HG03196 (cell line): ENCODE data around the gene SOX9.

Source experiments
- ATAC-seq: cut with Tn5 transposase; IDR thresholded peaks from one replicate; pipeline ENCODE4 v1.9.1; 2021; ENCODE audit not compliant: unreplicated experiment

The SOX9 gene

DNA sequence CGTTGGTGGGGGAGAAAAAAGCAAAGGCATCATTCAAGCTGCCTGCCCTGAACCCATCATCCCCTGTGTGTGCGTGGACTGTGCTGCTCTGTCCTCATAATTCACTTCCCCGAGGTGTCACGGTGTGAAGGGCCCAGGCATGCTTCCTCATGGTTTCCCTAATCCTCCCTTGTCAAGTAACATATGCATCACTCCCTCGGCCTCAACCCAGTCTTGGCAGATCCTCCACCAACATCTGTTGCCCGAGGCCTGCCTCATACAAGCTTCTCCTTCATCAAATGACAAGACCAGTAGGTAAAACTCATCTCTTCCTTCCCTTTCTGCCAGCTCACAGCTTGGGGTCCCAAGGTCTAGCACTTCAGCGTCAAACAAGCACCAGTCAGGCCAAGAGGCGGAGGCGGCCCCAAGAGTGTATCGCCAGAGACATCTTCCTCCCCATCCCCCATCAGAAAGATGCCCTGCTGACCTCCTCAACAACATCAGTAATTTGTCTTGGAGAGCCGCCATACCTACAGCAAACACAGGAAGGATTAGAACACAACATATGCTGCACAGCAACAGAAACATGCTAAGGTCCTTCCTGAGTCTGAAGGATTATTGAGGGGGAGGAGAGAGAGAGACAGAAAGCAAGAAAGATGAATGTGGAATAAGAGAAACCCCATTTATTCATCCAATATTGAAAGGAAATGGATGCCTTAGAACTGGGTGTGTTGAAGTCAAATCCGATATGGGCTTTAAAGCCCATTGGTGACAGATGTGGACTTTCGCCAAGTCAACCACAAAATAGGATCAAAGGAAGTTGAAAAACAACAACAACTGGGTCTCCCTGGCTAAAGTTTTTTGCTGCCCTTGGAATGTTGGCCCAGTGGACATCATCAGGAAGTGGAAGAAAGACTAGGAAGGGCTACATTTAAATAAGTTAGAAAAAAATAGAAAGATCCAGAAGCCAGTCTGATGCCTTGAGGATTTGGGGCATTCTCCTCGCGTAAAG lies 38.4 kb downstream of the SOX9 start:
- ATAC-seq = no peak

DNA sequence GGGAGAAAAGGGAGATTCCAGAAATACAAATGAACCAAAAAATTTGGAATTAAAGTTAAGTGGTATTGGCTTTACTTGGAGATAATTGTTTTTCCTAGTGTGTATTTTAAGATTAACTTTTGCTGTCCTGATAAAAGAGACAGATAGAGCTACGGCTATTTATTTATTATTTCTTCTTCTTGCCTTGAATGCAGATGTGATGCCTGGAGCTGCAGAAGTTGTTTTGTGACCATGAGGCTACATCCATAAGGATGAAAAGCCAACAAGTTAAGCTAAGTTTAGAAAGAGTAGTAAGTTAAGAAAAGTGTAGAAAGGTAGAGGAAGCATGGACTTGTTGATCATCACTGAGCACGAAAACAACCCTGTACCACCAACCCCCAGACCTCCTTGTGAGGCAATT lies 41.7 kb downstream of the SOX9 start:
- no peak for ATAC-seq

DNA sequence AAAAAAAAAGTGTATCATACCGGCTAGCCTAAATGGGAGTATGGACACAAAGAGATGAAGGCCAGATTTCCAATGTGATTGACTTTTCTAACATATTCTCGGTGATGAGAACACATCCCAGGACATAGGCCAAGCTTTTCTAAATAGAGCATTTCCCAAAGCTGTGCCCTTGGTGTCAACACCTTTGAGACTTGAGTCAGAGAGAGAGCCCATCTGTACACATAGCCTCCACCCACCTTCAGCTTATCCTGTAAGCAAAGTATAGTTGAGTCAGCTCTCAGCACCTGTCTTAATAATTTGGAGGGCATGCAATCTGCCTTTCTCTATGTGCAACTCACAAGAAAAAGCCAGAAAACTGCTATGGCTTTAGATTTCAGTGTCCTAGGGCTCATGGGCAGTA lies 42.7 kb downstream of the SOX9 start:
- ATAC-seq = no peak

DNA sequence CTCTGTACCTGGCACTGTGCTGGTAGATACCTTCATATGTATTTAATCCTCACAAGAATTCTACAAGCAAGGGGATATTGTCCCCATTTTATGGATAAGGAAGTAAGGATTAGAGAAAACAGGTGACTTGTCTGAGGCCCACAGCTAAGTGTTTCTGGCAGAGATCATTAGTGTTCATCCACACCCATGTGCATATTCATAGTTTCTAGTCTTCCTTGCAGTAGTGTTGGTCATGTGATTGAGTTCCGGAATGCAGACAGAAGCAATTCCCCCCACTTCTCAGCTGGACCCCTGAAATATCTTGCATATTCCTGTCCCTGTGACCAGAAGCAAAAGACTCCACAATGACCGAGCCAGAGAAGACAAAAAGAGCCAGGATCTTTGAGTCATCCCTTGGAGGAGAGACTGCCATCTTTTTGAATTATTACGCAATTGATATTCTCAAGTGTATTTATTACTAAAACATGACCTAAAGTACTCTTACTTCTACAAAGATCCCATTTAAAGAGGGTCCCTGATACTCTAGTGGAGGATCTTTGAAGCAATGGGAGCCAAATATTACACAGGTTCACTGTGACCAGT lies 43.4 kb downstream of the SOX9 start:
- ATAC-seq = no peak

DNA sequence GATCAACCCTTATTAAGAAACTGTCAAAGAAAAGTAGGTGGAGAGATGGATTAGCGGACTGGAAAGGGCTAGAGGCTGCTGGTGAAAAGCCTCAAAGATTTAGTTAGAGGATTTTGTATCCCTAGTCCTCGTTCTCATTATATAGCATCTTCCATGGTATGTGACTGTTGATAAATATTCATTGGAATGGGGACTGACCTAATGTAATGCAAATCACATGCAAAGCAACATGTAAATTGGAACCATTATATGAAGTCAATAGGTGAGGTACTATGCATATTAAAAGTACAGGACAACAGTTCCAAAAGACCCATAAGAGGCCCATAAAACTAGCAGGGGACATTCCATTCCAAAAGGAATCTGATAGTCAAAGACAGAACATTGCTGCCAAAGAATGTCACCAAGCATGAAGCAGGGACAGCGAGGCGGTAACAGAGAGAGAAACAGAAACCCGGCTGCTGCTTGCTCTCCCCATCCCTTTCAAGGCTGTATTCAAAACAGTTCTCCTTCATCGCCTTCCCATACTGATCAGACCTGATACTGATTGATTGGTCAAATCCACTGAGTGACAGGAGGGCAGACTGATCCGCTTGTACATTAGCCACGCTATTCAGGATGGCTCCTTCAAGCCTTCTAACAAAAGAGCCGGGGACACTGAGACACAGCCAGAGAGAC lies 44.5 kb downstream of the SOX9 start:
- no peak for ATAC-seq

DNA sequence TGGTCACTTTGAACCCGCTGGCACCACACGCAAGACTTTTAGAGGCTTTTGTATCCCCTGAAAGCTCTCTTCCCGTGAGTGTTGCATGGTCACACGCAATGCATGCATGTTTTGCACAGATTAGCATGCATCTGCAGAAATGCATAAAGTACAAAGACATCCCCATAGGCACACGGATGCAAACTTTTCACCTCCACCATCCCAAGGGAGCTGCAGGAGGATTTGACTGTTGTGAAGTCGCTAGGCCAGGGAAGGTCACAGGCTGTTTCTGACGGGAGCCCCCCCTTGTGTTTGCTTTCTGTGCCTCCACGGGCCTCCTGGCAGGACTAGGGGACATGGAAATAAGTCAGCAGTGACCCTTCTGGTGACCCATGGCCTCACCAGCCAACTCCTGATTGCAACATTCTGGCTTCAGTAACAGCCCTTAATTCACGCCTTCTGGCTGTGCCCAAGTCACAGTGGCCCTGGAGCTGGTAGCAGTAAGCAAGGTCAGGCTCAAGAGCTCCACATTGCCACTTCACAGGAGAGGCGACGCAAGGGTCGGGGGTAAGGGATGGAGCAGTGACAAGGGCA lies 45.1 kb downstream of the SOX9 start:
- ATAC-seq = no peak

DNA sequence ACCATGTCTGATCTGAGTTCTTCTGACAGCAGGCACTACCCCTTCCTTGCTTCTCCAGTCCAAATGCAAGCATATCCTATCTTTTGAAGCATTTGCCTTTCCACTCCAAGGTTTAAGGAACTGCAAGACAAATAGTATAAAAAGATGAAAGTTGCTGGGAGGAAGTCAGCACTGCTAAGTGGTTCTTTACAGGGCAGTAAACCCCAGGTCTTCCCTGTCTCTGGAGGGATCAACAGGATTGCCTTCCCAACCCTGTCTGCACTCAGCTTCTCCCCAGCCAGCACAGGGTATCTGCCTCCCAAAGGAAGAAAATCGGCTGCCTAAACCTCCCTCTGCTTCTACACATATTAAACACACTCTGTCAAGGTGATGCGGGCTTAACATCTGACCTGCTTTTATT lies 46.8 kb downstream of the SOX9 start:
- no peak for ATAC-seq

DNA sequence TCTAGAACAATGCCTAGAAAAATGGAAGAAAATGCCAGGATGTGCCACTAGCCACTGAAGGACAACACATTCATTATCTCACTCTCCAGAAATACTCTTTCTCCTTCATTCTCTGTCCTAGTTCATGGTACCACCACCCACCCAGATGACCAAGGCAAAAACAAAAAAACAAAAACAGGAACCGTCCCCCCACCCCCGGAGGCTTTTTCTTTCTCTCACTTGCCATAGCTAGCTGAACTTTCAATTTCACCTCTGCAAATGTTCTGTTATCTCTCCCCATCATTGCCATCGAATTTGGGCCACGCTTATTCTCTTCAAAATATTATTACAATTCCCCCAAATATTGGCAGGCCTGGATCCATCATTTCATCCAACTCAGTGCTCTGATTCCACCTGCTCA lies 49.0 kb downstream of the SOX9 start:
- ATAC-seq = no peak

DNA sequence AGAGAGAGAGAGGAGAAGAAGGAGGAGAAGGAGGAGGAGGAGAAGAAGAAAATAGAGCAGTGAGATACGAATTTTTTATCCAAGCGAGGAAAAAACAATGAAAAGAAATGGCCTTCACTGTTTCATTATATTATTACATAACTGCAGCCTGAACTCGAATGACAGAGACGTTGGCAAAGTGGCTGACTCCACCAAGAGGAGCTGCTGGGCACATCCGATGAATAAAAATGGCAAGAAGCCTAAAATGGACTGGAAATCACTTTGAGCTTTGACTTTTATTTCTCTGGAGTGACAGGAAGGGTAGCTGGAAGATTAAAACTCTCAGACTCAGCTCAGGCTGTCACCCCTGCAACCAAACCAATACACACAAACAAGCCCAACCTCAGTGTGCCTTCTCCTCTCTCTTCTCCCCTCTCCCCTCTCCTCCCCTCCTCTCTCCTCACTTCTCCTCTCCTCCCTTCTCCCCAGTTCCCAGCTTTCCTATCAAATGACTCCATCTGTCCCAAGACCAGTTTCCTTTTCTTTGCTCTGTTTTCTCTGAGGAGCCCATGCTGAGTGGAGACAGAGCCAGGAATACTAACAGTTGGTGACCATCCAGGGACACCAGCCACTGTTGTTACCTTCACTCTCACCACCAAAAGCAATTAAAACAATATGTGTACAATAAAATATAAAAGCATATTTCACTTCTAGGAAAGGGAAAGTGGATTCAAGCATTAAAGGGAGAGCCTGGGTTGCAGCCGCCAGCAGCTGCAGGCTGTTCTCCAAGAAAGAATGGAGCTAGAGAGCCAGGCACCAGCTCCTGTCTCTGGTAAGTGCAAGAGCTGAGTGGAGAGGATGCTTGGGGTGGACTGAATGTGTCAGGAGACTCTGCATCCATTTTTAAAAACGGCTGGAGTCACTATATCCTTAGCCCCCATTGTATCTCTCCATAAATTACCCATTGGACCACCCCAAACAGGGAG lies 51.2 kb downstream of the SOX9 start:
- no peak for ATAC-seq

DNA sequence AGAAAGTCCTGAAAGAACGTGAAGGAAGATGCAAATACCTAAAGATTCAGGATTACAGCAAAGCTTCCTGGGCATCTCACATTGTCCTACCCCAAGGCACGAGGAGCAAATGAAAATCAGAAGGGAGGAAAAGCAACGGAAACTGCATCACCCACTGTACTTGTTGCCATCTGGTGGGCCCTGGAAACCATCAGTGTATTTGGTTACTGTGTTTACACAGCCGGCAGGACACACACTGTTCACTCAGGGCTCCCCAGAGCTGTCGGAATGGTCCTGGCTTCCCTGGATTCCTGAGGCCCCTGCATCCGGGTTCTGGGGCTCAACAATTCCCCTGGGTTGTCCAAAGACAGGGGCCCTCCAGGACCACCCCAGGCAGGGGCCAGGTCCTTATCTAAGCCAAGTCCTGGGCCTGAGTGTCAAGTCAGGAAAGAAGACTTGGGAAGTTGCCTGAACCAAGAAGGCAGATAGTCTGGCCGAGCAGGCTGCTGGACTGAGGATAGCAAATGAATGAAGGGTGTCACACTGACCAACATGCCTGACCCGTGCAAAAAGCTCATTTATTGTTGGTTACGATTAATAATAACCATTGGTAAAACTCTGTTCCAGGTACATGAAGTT lies 52.8 kb downstream of the SOX9 start:
- ATAC-seq = no peak

DNA sequence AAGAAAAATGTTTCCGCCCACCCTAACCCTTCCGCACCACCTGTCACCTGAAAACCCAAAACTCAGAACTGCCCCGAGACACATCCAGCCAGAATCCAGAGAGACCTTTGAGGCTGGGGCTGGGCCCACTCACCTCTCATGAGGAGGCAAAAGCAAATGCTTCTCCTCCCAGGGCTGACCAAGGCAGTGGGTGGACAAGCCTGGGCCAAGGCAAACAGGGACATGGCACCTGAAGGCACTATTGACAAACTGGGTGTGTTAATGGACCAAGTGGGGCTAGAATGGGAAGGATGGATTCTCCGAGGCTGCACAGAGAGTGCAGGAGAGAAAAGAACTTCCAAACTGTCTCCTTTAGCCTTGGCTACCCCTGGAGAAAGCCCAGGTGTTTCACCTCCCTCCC lies 54.4 kb downstream of the SOX9 start:
- no peak for ATAC-seq
